Mucosa of rectum (tissue), 2 donors: ENCODE data around the gene CTSH.

ENCODE experiments used
- H3K27ac ChIP-seq, 2 donors: one replicate each; pipeline ENCODE4 v1.7.0; 2013; ENCODE audit warnings: inconsistent platforms in 2 of 2, low read depth in 2 of 2, low read length in 2 of 2
- H3K27me3 ChIP-seq, 2 donors: one replicate each; pipeline ENCODE4 v1.7.0; 2013; ENCODE audit warnings: low read length in 2 of 2; ENCODE audit not compliant: control insufficient read depth in 2 of 2, insufficient read depth in 2 of 2
- H3K36me3 ChIP-seq, 2 donors: one replicate each; pipeline ENCODE4 v1.7.0; 2013; ENCODE audit warnings: low read length in 2 of 2; ENCODE audit not compliant: control insufficient read depth in 2 of 2, insufficient read depth in 2 of 2
- H3K4me1 ChIP-seq, 2 donors: one replicate each; pipeline ENCODE4 v1.7.0; 2013; ENCODE audit warnings: low read length in 2 of 2, mild to moderate bottlenecking in 1 of 2; ENCODE audit not compliant: control insufficient read depth in 2 of 2, insufficient read depth in 2 of 2
- H3K4me3 ChIP-seq, 2 donors: one replicate each; pipeline ENCODE4 v1.7.0; 2013; ENCODE audit warnings: low read length in 2 of 2
- H3K9ac ChIP-seq, 2 donors: one replicate each; pipeline ENCODE4 v1.7.0; 2013; ENCODE audit warnings: low read length in 2 of 2, low read depth in 1 of 2, mild to moderate bottlenecking in 1 of 2
- H3K9me3 ChIP-seq, 2 donors: one replicate each; pipeline ENCODE4 v1.7.0; 2013; ENCODE audit warnings: low read length in 2 of 2; ENCODE audit not compliant: control insufficient read depth in 2 of 2
- donor health status: healthy.
- donor health status: Normal muscosa, but diverticular disease.

CTSH gene

GRCh38 chr15:78987556-78988360 is 42.9 kb upstream of the CTSH start:
- Histone ChIP-seq H3K9ac (no peak overlapping the region), H3K4me1 (peaks cover 0 to 5% of the 10 kb centered on the region in 2 donors), H3K36me3 (no peaks in the 10 kb centered on the region), H3K4me3 (no peak overlapping the region), H3K27me3 (no peaks in the 10 kb centered on the region), H3K27ac (peak overlapping the region; percentile 4 to 17), H3K9me3 (no peaks in the 10 kb centered on the region)

GRCh38 chr15:78985859-78986475 is 41.1 kb upstream of the CTSH start:
- Histone ChIP-seq H3K27ac (no peak overlapping the region), H3K9me3 (no peaks in the 10 kb centered on the region), H3K9ac (no peak overlapping the region), H3K36me3 (no peaks in the 10 kb centered on the region), H3K27me3 (no peaks in the 10 kb centered on the region), H3K4me1 (peaks cover 0 to 5% of the 10 kb centered on the region in 2 donors), H3K4me3 (no peak overlapping the region)

- Histone ChIP-seq H3K36me3 (no peaks in the 10 kb centered on the region), H3K9ac (no peak overlapping the region), H3K4me3 (no peak overlapping the region), H3K27ac (no peak overlapping the region), H3K9me3 (no peaks in the 10 kb centered on the region), H3K4me1 (peaks cover 7 to 9% of the 10 kb centered on the region in 2 donors), H3K27me3 (no peaks in the 10 kb centered on the region)
Observed at GRCh38 chr15:78984041-78984440, 39.2 kb upstream of the CTSH start.

GRCh38 chr15:78983146-78983918 is 38.5 kb upstream of the CTSH start:
- Histone ChIP-seq H3K27me3 (no peaks in the 10 kb centered on the region), H3K36me3 (no peaks in the 10 kb centered on the region), H3K4me1 (peaks cover 6 to 7% of the 10 kb centered on the region in 2 donors), H3K9ac (no peak overlapping the region), H3K4me3 (no peak overlapping the region), H3K27ac (no peak overlapping the region), H3K9me3 (no peaks in the 10 kb centered on the region)

GRCh38 chr15:78982736-78983135 is 37.9 kb upstream of the CTSH start:
- H3K9me3 ChIP-seq = no peaks in the 10 kb centered on the region
- H3K36me3 ChIP-seq = no peaks in the 10 kb centered on the region
- H3K4me3 ChIP-seq = no peak overlapping the region
- H3K27me3 ChIP-seq = no peaks in the 10 kb centered on the region
- H3K4me1 ChIP-seq = peaks cover 6 to 9% of the 10 kb centered on the region in 2 donors
- H3K27ac ChIP-seq = no peak overlapping the region
- no peak overlapping the region for H3K9ac ChIP-seq

GRCh38 chr15:78981532-78982313 is 36.9 kb upstream of the CTSH start:
- H3K36me3 ChIP-seq = no peaks in the 10 kb centered on the region
- no peak overlapping the region for H3K9ac ChIP-seq
- no peaks in the 10 kb centered on the region for H3K27me3 ChIP-seq
- H3K27ac ChIP-seq = no peak overlapping the region
- H3K4me1 ChIP-seq = peaks cover 6 to 13% of the 10 kb centered on the region in 2 donors
- H3K9me3 ChIP-seq = no peaks in the 10 kb centered on the region
- H3K4me3 ChIP-seq = no peak overlapping the region

- Histone ChIP-seq H3K9me3 (no peaks in the 10 kb centered on the region), H3K27me3 (no peaks in the 10 kb centered on the region), H3K9ac (no peak overlapping the region), H3K36me3 (peaks cover 0 to 2% of the 10 kb centered on the region in 2 donors), H3K4me1 (peaks cover 6 to 13% of the 10 kb centered on the region in 2 donors), H3K4me3 (no peak overlapping the region), H3K27ac (no peak overlapping the region)
Observed at GRCh38 chr15:78979456-78980320, 34.8 kb upstream of the CTSH start.

- H3K9ac ChIP-seq = no peak overlapping the region
- no peaks in the 10 kb centered on the region for H3K9me3 ChIP-seq
- peaks cover 0 to 2% of the 10 kb centered on the region in 2 donors for H3K36me3 ChIP-seq
- peaks cover 6 to 13% of the 10 kb centered on the region in 2 donors for H3K4me1 ChIP-seq
- no peaks in the 10 kb centered on the region for H3K27me3 ChIP-seq
- no peak overlapping the region for H3K4me3 ChIP-seq
- no peak overlapping the region for H3K27ac ChIP-seq
Observed at GRCh38 chr15:78978601-78979179, 33.8 kb upstream of the CTSH start.
